Measurements from ENCODE around the gene FAM43B.

GRCh38 chr1:20571427-20571826, 19.1 kb downstream of the FAM43B start:
- TF ChIP-seq POLR2A (IDR thresholded peaks at IDR 0.05) = no peak
- no peak for TF ChIP-seq CTCF (IDR thresholded peaks at IDR 0.05 in 4 of 5, conservative IDR thresholded peaks at IDR 0.05 in 1 of 5)

Data from gastrocnemius medialis (tissue), 4 donors.